Stimulated activated naive B cell treated with anti-CD40 and anti-IgM and Interleukin-4, amounts not matched to agents 10 μg/mL and 1 μg/mL and 100 μg/mL, for 72 hours (primary cell): Measurements from ENCODE around the gene EGFL8.
"Not testable (repeated sequence)": the region's sequence is repeated elsewhere in the genome, so short reads cannot be mapped to it uniquely, and the experiment has no call there.

ENCODE experiments used
- ATAC-seq, 2 donors: fragments of 150-1000 bp; cut with Tn5 transposase; replicated peaks; 2 replicates each; pipeline ENCODE4 v1.10.0; 2021; ENCODE audit warnings: moderate library complexity in 1 of 2
- DNase-seq: peaks from one replicate; pipeline ENCODE4 v3.0.0; 2021
- H3K27ac Mint-ChIP-seq: one replicate; pipeline ENCODE4 v1.8.0; 2022; ENCODE audit warnings: mild to moderate bottlenecking, mixed read lengths
- H3K27me3 Mint-ChIP-seq, 2 donors: one replicate each; pipeline ENCODE4 v1.8.0; 2022; ENCODE audit warnings: mixed read lengths in 2 of 2
- H3K36me3 Mint-ChIP-seq, 2 donors: one replicate each; pipeline ENCODE4 v1.8.0; 2022; ENCODE audit warnings: mixed read lengths in 2 of 2, mild to moderate bottlenecking in 1 of 2
- H3K4me1 Mint-ChIP-seq, 2 donors: one replicate each; pipeline ENCODE4 v1.8.0; 2022; ENCODE audit warnings: mixed read lengths in 2 of 2, mild to moderate bottlenecking in 1 of 2
- H3K4me3 Mint-ChIP-seq, 2 donors: one replicate each; pipeline ENCODE4 v1.8.0; 2022; ENCODE audit warnings: mild to moderate bottlenecking in 2 of 2, mixed read lengths in 2 of 2, moderate library complexity in 1 of 2
- H3K9me3 Mint-ChIP-seq, 2 donors: one replicate each; pipeline ENCODE4 v1.8.0; 2022; ENCODE audit warnings: mixed read lengths in 2 of 2, mild to moderate bottlenecking in 1 of 2

The EGFL8 gene

DNA sequence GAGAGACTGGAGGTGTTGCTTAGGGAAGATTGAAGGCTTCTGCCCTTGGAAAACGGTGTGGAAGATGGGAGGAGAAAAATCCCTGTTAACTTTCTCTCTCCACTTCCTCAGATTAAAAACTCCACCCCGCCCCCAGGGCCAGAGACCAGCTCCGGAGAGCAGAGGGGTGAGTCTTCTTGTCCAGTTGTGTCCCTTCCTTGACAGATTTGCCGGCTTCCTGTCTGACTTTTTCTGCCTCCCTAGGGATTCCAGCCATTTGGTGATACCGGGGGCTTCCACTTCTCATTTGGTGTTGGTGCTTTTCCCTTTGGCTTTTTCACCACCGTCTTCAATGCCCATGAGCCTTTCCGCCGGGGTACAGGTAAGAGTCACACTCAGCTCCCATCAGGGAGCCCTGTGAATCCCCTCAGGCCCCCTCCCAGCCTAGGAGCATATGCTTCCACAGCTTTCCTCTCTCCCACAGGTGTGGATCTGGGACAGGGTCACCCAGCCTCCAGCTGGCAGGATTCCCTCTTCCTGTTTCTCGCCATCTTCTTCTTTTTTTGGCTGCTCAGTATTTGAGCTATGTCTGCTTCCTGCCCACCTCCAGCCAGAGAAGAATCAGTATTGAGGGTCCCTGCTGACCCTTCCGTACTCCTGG lies 15.5 kb downstream of the EGFL8 start:
- Mint-ChIP-seq H3K4me1 (peaks cover 43 to 66% of the 10 kb centered on the region in 2 donors), H3K9me3 (peaks cover 0 to 2% of the 10 kb centered on the region in 2 donors)
- ATAC-seq = no peak

DNA sequence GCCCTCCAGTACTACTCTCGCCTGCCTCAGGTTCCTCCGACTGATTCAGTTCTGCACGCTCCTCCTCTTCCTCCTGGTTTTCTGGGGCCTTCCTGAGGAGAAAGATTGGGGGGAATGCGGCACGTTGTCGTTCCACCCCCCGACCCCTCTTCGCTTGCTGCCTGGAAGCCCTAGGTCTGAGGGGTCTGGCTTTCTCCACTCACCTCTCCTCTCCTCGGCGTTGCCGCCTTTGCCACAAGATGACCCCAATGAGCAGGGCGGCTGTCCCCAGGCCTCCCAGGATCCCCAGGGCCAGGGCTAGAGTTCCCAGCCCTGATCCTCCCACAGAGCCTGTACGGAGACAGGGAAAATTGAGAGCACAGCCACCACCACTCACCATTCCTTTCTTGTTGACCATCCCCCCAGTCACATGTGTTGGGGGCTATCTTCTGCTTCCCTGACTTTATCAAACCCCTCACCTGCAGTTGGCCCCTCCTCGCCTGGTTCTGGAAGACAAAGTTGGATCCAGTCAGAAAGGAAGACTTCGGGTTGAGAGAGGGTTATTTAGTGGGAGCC lies 16.8 kb downstream of the EGFL8 start:
- peaks cover 46 to 71% of the 10 kb centered on the region in 2 donors for H3K4me1 Mint-ChIP-seq

More for the DNA sequence above, 15.5 kb downstream of the EGFL8 start:
- Mint-ChIP-seq H3K4me3 (peak overlapping the region; percentile 83 to 91), H3K27me3 (no peaks in the 10 kb centered on the region), H3K27ac (peak overlapping the region; percentile 98), H3K36me3 (peaks cover 40% of the 10 kb centered on the region in 2 donors)
- no peak for DNase-seq

DNA sequence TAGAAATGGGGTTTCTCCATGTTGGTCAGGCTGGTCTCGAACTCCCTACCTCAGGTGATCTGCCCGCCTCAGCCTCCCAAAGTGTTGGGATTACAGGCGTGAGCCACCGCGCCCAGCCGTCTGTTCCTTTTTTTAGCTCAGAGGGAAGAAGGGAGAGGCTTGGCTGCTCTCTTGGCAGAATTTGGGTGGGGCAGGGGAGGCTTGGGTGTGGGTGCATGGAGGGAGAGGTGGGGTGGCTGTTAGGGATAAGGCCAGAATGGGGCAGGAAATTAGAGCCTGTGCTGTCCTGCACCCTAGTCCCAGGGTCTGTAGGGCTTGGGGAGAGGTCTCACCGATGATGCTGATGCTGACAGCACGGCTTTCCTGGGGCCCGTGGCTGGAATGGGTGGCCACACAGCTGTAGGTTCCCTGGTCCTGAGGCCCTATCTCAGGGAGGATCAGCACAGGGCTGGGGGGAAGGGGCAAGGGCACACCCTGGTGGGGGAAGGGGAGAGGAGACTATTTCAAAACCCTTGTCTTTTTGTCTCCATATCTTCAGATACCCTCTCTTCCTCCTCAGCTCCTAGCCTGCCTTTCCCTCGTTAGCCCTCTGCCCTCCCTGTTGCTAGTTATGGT lies 17.6 kb downstream of the EGFL8 start:
- DNase-seq (no peak), ATAC-seq (no peak)
- Mint-ChIP-seq H3K4me3 (no peak overlapping the region), H3K27me3 (no peaks in the 10 kb centered on the region), H3K9me3 (no peaks in the 10 kb centered on the region), H3K36me3 (peaks cover 54 to 57% of the 10 kb centered on the region in 2 donors), H3K4me1 (peaks cover 46 to 71% of the 10 kb centered on the region in 2 donors), H3K27ac (peak overlapping the region; percentile 86)

More for the DNA sequence above, 16.8 kb downstream of the EGFL8 start:
- ATAC-seq (no peak), DNase-seq (no peak)
- H3K36me3 Mint-ChIP-seq = peaks cover 48 to 49% of the 10 kb centered on the region in 2 donors
- H3K27ac Mint-ChIP-seq = no peak overlapping the region
- H3K4me3 Mint-ChIP-seq = no peak overlapping the region
- H3K27me3 Mint-ChIP-seq = no peaks in the 10 kb centered on the region
- peaks cover 0 to 2% of the 10 kb centered on the region in 2 donors for H3K9me3 Mint-ChIP-seq

DNA sequence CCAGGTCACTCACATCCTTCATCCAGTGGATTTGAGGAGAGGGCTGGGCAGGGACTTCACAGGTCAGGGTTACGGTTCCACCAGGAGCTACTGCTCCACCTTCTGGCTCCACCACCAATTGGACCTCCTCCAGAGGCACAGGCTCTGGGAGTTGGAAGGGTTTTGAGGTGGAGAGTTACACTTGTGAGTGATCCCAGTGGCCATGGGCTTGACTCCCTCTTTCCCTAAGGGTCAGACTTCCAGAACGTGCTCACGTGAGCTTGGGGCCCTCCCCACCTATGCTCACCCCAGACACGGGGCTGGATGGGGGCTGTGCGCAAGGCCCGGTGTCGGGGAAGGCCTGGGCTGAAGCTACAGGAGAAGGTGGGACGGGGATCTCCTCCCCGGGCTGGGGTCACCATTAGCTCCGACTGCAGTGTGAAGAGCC lies 18.2 kb downstream of the EGFL8 start:
- DNase-seq (no peak), ATAC-seq (no peak)
- H3K27ac Mint-ChIP-seq = peak overlapping the region; percentile 86
- H3K27me3 Mint-ChIP-seq = no peaks in the 10 kb centered on the region
- peaks cover 60 to 62% of the 10 kb centered on the region in 2 donors for H3K36me3 Mint-ChIP-seq
- no peak overlapping the region for H3K4me3 Mint-ChIP-seq
- no peaks in the 10 kb centered on the region for H3K9me3 Mint-ChIP-seq
- H3K4me1 Mint-ChIP-seq = peaks cover 49 to 71% of the 10 kb centered on the region in 2 donors

DNA sequence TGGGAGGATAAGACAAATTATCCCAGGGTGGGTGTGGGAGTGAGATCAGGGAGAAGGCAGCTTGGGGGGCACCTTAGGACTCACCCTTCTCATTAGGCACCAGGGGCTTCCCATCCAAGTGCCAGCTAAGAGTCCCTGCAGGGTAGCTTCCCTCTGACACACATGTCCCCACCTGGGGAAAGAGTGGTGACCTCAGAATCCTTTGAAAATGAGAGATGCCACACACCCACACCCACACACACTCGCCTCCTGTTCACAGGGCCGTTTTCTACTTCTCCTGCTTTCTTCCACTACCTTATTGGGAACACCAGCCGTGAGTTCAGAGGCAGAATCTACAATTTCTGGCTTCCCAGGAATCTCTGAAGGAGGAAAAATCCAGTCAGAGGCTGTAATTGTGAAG lies 18.6 kb downstream of the EGFL8 start:
- Mint-ChIP-seq H3K27me3 (no peaks in the 10 kb centered on the region), H3K36me3 (peaks cover 61 to 65% of the 10 kb centered on the region in 2 donors), H3K27ac (peak overlapping the region; percentile 20), H3K9me3 (no peaks in the 10 kb centered on the region), H3K4me3 (no peak overlapping the region), H3K4me1 (peaks cover 51 to 74% of the 10 kb centered on the region in 2 donors)
- DNase-seq (no peak), ATAC-seq (no peak)

DNA sequence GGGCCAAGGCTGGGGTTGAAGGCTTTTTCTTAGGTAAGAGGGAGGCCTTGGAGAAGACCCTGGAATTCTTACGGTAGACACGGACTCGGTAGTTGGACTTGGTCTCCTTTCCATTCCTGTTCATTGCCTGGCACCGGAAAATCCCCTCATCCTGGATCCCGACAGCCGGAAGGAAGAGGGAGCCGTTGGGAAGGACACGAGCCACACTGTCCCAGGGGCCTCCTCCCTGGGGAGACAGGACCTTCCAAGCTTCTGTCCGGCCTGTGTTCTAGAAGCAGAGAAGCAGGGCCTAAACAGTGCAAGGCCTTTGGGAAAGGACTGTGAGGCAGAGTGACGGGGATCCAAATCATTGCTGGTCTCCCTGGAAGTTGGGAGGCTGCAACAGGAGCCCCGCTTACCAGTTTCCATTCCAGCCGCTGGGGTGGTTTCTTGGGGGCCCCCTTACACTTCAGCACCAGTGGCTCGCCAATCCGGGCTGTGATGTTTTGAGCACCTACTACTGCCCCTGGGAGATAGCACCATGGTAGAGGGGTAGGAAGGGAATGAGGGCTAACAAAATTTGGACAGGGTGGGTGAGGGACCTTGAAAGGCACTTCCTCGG lies 19.2 kb downstream of the EGFL8 start:
- H3K4me1 Mint-ChIP-seq = peaks cover 53 to 75% of the 10 kb centered on the region in 2 donors
- peak overlapping the region; percentile 20 for H3K27ac Mint-ChIP-seq
- ATAC-seq = no peak
- H3K4me3 Mint-ChIP-seq = no peak overlapping the region
- no peak for DNase-seq
- H3K9me3 Mint-ChIP-seq = no peaks in the 10 kb centered on the region
- H3K27me3 Mint-ChIP-seq = no peaks in the 10 kb centered on the region
- peaks cover 61 to 67% of the 10 kb centered on the region in 2 donors for H3K36me3 Mint-ChIP-seq

DNA sequence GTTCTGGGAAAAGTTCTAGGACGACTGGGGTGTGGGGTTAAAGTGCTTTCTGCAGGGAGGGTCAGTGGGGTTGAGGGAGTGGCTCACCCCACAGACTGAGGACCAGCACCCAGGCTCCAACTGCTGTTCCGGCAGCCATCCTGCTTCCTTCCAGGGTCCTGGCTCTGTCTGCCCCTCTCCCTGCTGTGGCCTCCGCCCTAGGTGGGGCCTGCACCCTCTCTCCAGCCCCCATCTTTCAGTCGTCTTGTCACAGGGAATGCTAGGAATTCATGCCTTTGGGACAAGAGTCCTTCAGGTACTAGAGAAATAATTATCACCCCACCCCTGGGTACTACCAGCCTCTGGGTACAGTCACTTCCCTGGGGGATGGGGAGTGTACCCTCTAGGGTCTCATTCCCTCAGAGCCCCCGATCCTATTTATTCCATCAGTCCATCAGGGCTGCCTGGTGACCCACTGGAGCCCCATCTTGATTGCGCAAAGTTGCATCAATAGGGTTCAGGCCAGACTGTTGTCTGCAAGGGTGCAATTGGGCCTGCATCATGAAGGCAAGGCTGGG lies 19.8 kb downstream of the EGFL8 start, which contains the start of gene AGER:
Gene AGER, minus strand, starts transcription at position 170 of the 557 bp plus-strand sequence. Its CDS starts 31 bp downstream, at position 139.
- ATAC-seq (no peak), DNase-seq (no peak)
- Mint-ChIP-seq H3K36me3 (peaks cover 61 to 67% of the 10 kb centered on the region in 2 donors), H3K9me3 (no peaks in the 10 kb centered on the region), H3K4me3 (no peak within 1 kb of the TSS), H3K4me1 (peaks cover 53 to 75% of the 10 kb centered on the region in 2 donors), H3K27ac (peak within 1 kb of the TSS; percentile 20), H3K27me3 (no peaks in the 10 kb centered on the region)

DNA sequence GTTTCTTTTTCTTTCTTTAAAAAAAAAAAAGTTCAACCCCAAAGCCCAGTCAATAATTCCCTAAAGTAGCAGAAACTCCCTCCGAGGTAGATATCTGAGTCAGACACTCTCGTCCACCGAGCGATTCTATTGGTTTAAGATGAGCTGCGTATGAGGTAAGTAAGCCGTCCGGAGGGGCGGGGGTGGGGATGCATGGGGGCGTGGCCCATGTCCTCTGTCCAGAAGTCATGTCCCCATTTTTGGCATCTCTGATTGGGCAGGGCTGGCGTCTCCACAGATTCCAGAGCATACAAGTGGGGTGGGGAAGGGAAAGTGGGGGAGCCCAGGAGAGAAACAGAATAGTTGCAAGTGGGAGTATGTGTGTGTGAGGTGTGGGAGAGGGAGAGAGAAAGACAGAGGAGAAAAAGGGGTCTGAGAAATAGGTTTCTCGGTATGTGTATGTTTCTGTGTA lies 21.3 kb downstream of the EGFL8 start:
- Mint-ChIP-seq H3K4me1 (peaks cover 42 to 68% of the 10 kb centered on the region in 2 donors), H3K36me3 (peaks cover 52 to 63% of the 10 kb centered on the region in 2 donors), H3K27ac (peak overlapping the region; percentile 44), H3K4me3 (peak overlapping the region in 1 of 2 donors; percentile 23)
- H3K9me3 Mint-ChIP-seq, ATAC-seq, DNase-seq, H3K27me3 Mint-ChIP-seq: not testable (repeated sequence)

DNA sequence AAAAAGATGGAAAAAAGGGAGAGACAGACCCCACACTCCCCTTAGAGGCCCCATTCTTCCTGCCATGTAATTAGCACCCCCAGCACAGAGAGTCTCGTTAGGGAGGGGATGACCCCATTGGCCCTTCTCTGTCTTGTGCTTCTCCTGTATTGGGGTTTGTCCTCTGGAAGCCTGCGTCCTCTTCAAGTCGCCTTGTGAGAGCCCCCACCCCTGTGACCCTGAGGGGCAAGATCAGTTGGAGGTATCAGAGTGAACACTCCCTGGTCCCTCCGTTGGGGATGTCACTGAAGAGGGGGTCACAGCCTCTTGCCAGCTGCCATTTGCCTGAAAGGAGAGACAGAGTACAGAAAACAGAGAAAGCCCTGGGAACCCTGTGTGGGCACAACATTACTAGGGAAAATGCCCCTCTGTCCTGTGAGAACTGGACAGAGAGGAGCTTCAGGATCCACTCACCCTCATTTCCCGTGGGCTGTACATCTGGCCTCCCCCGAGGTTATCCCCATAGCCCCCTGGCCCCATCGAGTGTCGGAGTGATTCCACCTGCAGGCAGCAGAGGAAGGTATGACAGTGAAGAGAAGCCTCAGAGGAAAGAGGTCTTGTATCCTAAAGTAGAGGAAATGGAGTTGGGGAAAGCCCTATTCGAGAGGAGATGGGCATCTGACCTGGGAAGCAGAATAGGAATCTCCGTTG lies 21.9 kb downstream of the EGFL8 start:
- H3K4me3 Mint-ChIP-seq = peak overlapping the region; percentile 5 to 23
- H3K27me3 Mint-ChIP-seq, DNase-seq, ATAC-seq, H3K9me3 Mint-ChIP-seq: not testable (repeated sequence)
- peaks cover 41 to 69% of the 10 kb centered on the region in 2 donors for H3K4me1 Mint-ChIP-seq
- peaks cover 50 to 61% of the 10 kb centered on the region in 2 donors for H3K36me3 Mint-ChIP-seq
- H3K27ac Mint-ChIP-seq = peak overlapping the region; percentile 82

DNA sequence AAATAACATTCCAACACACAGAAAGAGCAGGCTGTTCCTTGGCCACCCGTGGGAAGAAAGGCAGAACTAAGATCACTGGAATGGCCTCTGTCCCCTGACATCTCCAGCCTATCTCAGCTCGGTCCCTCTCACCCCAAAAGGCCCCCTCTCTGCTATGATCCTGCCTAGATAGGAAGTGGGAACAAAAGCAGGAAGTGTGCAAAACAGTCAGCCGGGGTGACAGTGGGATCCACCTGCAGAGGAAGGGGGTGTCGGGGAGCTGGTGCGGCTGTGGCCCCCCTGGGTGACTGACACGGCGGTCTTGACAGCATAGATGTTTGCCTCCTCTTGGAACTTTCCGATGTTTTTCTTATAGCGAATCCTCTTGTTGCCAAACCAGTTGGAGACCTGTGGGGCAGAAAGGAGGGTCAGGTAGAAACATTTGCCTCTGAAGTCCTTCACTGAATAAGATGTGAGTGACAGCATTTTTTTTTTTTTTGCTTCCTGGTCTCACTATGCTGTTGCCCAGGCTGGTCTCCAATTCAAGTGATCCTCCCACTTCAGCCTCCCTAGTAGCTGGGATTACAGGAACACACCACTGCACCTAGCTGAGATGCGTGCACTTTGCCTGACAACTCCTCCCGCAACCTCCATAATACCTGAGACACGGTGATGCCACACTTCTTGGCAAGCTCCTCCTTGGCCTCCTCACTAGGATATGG lies 22.8 kb downstream of the EGFL8 start:
- peaks cover 46 to 76% of the 10 kb centered on the region in 2 donors for H3K4me1 Mint-ChIP-seq
- H3K9me3 Mint-ChIP-seq = no peaks in the 10 kb centered on the region
- no peaks in the 10 kb centered on the region for H3K27me3 Mint-ChIP-seq
- H3K36me3 Mint-ChIP-seq = peaks cover 52 to 67% of the 10 kb centered on the region in 2 donors
- no peak for DNase-seq
- no peak for ATAC-seq
- peak overlapping the region; percentile 35 to 90 for H3K4me3 Mint-ChIP-seq
- H3K27ac Mint-ChIP-seq = peak overlapping the region; percentile 82

DNA sequence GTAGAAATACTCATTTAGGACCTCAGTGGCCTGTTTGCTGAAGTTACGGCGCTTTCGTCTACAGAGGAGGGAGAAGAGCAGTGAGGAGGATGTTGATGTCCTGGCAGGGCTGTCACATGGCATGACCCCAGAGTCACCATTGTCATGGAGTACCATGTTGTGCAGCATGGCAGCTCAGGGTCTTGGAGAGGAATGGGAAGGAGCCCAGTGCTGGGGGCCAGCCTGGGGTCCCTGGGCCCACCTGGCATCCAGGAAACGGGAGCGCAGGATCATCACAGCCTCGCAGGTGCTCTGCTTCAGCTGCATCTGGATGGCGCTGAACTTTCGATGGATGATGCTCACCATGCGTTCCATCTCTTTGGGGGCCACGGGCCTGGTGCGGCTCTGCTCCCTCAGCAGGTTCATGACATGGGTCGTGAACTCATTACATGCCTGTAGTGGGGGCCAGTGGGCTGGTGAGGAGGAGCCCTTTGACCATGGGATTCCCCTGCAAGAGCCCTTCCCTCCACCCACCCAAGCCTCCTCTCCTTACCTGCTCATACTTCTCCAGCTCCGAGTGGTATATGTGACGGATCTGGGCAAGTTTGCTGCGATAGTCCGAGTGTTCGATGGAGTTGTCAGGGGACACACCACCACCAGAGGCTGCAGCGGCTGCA lies 23.5 kb downstream of the EGFL8 start:
- not testable (repeated sequence) for H3K9me3 Mint-ChIP-seq, H3K27me3 Mint-ChIP-seq, ATAC-seq, DNase-seq
- Mint-ChIP-seq H3K4me3 (peak overlapping the region; percentile 35 to 90), H3K27ac (peak overlapping the region; percentile 89), H3K36me3 (peaks cover 49 to 67% of the 10 kb centered on the region in 2 donors), H3K4me1 (peaks cover 46 to 76% of the 10 kb centered on the region in 2 donors)

DNA sequence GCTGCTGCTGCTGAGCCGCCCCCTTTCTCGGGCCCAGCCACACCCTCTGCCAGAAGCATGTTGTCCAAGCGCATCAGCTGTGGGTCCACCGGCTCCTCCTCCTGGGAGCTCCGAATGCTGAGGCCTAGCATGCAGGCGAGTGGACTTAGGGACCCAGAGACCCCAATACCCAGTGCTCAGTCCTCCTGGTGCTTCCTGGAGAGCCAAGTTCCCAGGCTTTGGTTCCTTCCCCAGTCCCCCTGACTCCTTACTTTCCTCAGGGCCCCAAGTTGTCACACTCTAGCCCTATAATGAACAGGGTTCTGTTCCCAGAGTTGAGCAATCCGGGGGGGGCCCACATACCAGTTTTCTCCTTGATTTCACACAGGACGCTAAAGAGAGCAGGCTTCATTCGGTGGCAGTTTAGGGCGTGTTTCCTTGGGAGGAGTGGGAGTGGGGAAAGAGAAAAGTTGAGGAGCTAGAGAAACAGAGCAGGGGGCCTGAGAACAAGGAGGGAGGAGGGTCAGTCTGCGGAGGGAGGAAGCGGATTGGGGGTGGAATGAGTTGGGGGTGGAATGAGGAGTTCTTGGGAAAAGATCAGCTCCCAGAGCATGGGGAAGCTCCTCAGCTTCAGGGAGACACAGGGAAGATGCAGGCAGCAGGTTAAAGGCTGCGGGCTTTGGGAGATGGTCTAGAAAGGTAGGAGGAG lies 24.1 kb downstream of the EGFL8 start:
- Mint-ChIP-seq H3K4me3 (peak overlapping the region; percentile 90 to 95), H3K9me3 (no peaks in the 10 kb centered on the region), H3K4me1 (peaks cover 49 to 78% of the 10 kb centered on the region in 2 donors), H3K36me3 (peaks cover 45 to 67% of the 10 kb centered on the region in 2 donors), H3K27me3 (no peaks in the 10 kb centered on the region), H3K27ac (peak overlapping the region; percentile 89)
- ATAC-seq (no peak), DNase-seq (no peak)
